CD4-positive, alpha-beta T cell (primary cell): Measurements from ENCODE around the gene EZH1. TPM values are rescaled to one million over a fixed set of nuclear protein-coding genes. Genes with fewer than 3 reads are reported as not detected.

ENCODE experiments used
- ATAC-seq: fragments of 200-7000 bp; cut with Tn5 transposase; one replicate; pipeline ENCODE4 v1.10.0; 2022; ENCODE audit warnings: mild to moderate bottlenecking; ENCODE audit not compliant: poor library complexity
- CTCF ChIA-PET: fragments of 350-600 bp; sonication (Branson Sonifier 250); formaldehyde crosslinking; loops from one replicate; lab custom pipeline; 2021; ENCODE audit warnings: antibody characterized with exemption, inconsistent platforms; lab: Charles Lee
- POLR2A ChIA-PET: fragments of 350-600 bp; sonication (Branson Sonifier 250); formaldehyde crosslinking; loops from one replicate; lab custom pipeline; 2021; ENCODE audit warnings: antibody characterized with exemption, inconsistent platforms; lab: Charles Lee
- DNase-seq, 14 experiments: peaks; one replicate each; pipeline ENCODE4 v3.0.0-alpha.2; 2013 to 2020; ENCODE audit warnings: mixed read lengths in 2 of 14
- H3K27ac ChIP-seq, 2 donors: one replicate each; pipeline versions ENCODE4 v1.5.1 to v1.7.0; 2013; ENCODE audit warnings: low read length in 2 of 2, low read depth in 1 of 2, mild to moderate bottlenecking in 1 of 2
- H3K27me3 ChIP-seq, 2 experiments: 1 replicate in 1 of 2; 2 replicates in 1 of 2; pipeline versions ENCODE4 v1.6.1 to v1.7.0; 2013; ENCODE audit warnings: low read length in 2 of 2, control low read depth in 1 of 2, mild to moderate bottlenecking in 1 of 2, moderate library complexity in 1 of 2; ENCODE audit not compliant: insufficient read depth in 2 of 2, control insufficient read depth in 1 of 2
- H3K36me3 ChIP-seq: one replicate; pipeline ENCODE4 v1.6.1; 2013; ENCODE audit warnings: low read length, control low read depth; ENCODE audit not compliant: insufficient read depth
- H3K4me1 ChIP-seq: one replicate; pipeline ENCODE4 v1.6.1; 2013; ENCODE audit warnings: low read length, control low read depth; ENCODE audit not compliant: insufficient read depth
- H3K4me3 ChIP-seq: one replicate; pipeline ENCODE4 v1.5.1; 2013; ENCODE audit warnings: mild to moderate bottlenecking, low read length, moderate library complexity
- H3K9me3 ChIP-seq, 2 experiments: 1 replicate in 1 of 2; 2 replicates in 1 of 2; pipeline versions ENCODE4 v1.6.1 to v1.7.0; 2013; ENCODE audit warnings: low read length in 2 of 2, mild to moderate bottlenecking in 2 of 2, control low read depth in 1 of 2, moderate library complexity in 1 of 2; ENCODE audit not compliant: control insufficient read depth in 1 of 2, insufficient read depth in 1 of 2
- H3K27ac Mint-ChIP-seq: one replicate; pipeline ENCODE4 v1.8.0; 2020; ENCODE audit warnings: mixed read lengths
- H3K27me3 Mint-ChIP-seq: one replicate; pipeline ENCODE4 v1.8.0; 2021; ENCODE audit warnings: mixed read lengths
- H3K36me3 Mint-ChIP-seq: one replicate; pipeline ENCODE4 v1.8.0; 2021; ENCODE audit warnings: low read depth, mixed read lengths
- H3K4me1 Mint-ChIP-seq: one replicate; pipeline ENCODE4 v1.8.0; 2021; ENCODE audit warnings: low read depth, mixed read lengths
- H3K4me3 Mint-ChIP-seq: one replicate; pipeline ENCODE4 v1.8.0; 2020; ENCODE audit warnings: mild to moderate bottlenecking, mixed read lengths
- H3K9me3 Mint-ChIP-seq: one replicate; pipeline ENCODE4 v1.8.0; 2020; ENCODE audit warnings: mixed read lengths
- intact Hi-C, 2 experiments: fragments of 100-400 bp; cut with DNase I in 1 of 2; cut with micrococcal nuclease in 1 of 2; formaldehyde crosslinking; loops; one replicate each; pipeline versions ENCODE4 v1.15.1 to v1.9.0; 2023 to 2025; cut with DNase I, micrococcal nuclease
- total RNA-seq, 174 experiments: library from RNA in 2 of 174; stranded (reverse) in 2 of 174; gene quantifications; one replicate each; pipeline ENCODE4 v1.2.3 and lab custom pipeline; 2021 to 2026
- TF ChIP-seq, protein P1 (sequence below): fragments of 200-600 bp; IDR thresholded peaks from one replicate; pipeline ENCODE4 v1.8.0; 2022; ENCODE audit warnings: antibody characterized with exemption, mild to moderate bottlenecking

The EZH1 gene
- total RNA-seq, 2 experiments from 2014 or later: 73.3 to 76.1 TPM

DNA sequence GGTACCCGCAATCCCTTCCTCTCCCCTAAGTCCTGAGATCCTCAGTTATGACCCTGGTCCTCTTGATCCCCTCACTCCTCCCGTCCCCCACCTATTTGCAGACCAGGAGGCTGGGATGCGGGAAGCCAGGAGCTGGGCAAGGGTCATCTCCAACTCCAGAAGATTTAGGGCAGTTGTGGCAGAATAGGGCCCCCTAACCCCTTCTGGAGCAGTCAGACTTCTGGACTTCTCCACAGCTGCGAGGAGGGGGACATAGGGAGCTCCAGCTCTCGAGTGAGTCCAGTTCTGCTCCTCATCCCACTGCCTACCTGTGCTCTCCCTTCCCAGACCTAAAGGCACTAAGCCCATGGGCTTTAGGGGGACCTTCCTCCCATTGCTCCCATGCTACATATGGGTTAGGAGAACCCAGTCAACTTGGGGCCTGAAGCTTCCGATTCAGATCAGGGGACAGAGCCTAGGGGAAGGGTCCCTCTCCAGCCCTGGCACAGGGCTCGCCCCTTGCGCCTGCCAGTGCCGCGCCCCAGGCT lies 36.9 kb upstream of the EZH1 start:
- TF ChIP-seq, protein P1, sequence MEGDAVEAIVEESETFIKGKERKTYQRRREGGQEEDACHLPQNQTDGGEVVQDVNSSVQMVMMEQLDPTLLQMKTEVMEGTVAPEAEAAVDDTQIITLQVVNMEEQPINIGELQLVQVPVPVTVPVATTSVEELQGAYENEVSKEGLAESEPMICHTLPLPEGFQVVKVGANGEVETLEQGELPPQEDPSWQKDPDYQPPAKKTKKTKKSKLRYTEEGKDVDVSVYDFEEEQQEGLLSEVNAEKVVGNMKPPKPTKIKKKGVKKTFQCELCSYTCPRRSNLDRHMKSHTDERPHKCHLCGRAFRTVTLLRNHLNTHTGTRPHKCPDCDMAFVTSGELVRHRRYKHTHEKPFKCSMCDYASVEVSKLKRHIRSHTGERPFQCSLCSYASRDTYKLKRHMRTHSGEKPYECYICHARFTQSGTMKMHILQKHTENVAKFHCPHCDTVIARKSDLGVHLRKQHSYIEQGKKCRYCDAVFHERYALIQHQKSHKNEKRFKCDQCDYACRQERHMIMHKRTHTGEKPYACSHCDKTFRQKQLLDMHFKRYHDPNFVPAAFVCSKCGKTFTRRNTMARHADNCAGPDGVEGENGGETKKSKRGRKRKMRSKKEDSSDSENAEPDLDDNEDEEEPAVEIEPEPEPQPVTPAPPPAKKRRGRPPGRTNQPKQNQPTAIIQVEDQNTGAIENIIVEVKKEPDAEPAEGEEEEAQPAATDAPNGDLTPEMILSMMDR: no peak
- Mint-ChIP-seq H3K4me3 (no peak overlapping the region), H3K9me3 (no peaks in the 10 kb centered on the region), H3K4me1 (peaks cover 36% of the 10 kb centered on the region), H3K36me3 (peaks cover 34% of the 10 kb centered on the region), H3K27me3 (peaks cover 59% of the 10 kb centered on the region), H3K27ac (no peak overlapping the region)
- H3K4me3 ChIP-seq: no peak overlapping the region
- POLR2A ChIA-PET: no interaction called here
- H3K27me3 ChIP-seq: peaks cover 61 to 63% of the 10 kb centered on the region in 2 experiments
- DNase-seq (no peak), ATAC-seq (no peak)
- no peak overlapping the region for H3K27ac ChIP-seq
- peaks cover 30% of the 10 kb centered on the region for H3K4me1 ChIP-seq
- H3K36me3 ChIP-seq: peaks cover 30% of the 10 kb centered on the region
- CTCF ChIA-PET: no interaction called here
- H3K9me3 ChIP-seq: peaks cover 0 to 27% of the 10 kb centered on the region in 2 experiments
- intact Hi-C loops: no loop called here

DNA sequence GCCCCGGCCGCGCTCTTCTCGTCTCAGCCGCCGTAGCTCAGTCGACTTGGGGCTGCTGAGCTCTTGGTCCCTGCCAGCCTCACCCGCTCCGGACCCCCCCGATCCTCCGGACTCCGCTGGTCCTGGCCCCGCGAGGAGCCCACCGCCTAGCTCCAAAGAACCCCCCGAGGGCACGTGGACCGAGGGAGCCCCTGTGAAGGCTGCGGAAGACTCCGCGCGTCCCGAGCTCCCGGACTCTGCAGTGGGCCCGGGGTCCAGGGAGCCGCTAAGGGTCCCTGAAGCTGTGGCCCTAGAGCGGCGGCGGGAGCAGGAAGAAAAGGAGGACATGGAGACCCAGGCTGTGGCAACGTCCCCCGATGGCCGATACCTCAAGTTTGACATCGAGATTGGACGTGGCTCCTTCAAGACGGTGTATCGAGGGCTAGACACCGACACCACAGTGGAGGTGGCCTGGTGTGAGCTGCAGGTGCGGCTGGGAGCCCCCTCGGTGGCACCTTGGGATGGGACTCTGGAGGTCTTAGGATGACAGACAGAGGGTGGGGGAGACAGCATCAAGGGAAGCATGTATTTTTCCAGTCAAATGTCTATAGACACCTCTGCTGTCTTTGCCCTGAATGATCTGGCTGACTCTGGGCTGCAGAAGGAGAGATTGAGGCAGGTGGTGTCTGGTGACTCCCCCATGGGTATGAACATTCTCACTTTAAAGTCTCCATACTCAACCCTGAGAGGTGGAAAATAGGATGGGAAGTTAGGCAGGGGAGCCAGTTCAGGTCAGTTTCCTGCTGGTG lies 36.2 kb upstream of the EZH1 start:
- Mint-ChIP-seq H3K27ac (no peak overlapping the region), H3K4me3 (no peak overlapping the region), H3K36me3 (peaks cover 40% of the 10 kb centered on the region), H3K9me3 (no peaks in the 10 kb centered on the region), H3K4me1 (peaks cover 36% of the 10 kb centered on the region), H3K27me3 (peaks cover 54% of the 10 kb centered on the region)
- H3K27ac ChIP-seq: no peak overlapping the region
- intact Hi-C loops: no loop called here
- DNase-seq (no peak), ATAC-seq (no peak)
- ChIA-PET CTCF (no interaction called here), POLR2A (interaction anchor here (1.2 to 2.0 kb wide), 2 partner anchors 17 to 20 kb away, joined by 4 to 5 read pairs; partner anchors contain the start of genes COA3 and RAMP2)
- H3K9me3 ChIP-seq: peaks cover 0 to 27% of the 10 kb centered on the region in 2 experiments
- peaks cover 30% of the 10 kb centered on the region for H3K4me1 ChIP-seq
- no peak overlapping the region for H3K4me3 ChIP-seq
- TF ChIP-seq, protein P1: no peak
- peaks cover 56 to 60% of the 10 kb centered on the region in 2 experiments for H3K27me3 ChIP-seq
- peaks cover 35% of the 10 kb centered on the region for H3K36me3 ChIP-seq

DNA sequence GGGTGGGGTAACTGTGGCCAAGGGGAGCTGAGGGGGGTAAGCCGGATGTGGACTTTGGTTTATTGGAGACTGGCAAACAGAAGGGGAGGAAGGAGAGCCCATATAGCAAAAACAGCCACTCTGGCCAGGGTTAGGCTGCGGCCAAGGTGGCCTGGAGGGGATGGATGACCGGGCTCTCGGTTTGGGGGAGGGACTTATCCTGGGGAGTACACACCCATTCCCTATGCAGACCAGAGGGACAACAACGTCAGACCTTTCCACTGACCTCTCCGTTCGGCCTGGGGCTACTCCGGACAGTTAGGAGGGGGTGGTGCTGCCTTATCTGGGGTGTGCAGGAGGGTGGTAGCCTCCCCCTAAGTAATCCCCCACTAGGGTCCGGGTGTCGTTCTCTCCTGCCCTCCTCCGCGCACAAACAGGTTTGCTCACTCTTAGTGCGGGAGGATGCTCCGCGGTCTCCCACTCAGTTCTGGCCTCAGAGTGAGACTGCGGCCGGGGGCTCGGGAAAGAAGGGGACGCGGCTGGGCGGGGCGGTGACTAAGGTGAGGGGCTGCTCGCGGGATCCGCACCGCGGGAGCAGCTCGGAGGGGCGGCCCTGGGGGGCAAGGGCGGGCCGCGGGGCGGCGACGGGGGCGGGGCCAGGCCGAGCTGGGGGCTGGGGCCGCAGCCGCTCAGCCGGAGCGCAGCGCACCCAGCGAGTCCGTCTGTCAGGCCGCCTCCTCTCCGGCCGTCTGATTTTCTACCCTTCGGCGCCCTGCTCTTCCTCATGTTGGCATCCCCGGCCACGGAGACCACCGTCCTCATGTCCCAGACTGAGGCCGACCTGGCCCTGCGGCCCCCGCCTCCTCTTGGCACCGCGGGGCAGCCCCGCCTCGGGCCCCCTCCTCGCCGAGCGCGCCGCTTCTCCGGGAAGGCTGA lies 35.4 kb upstream of the EZH1 start, which contains the start of gene WNK4:
Gene WNK4 (plus strand): TSS at position 675 of the 915 bp plus-strand sequence. CDS start 89 bp downstream, at position 764.
- TF ChIP-seq, protein P1: no peak
- Histone ChIP-seq H3K36me3 (peaks cover 44% of the 10 kb centered on the region), H3K27ac (no peak within 1 kb of the TSS), H3K9me3 (peaks cover 0 to 25% of the 10 kb centered on the region in 2 experiments), H3K4me3 (no peak within 1 kb of the TSS), H3K4me1 (peaks cover 28% of the 10 kb centered on the region), H3K27me3 (peaks cover 47 to 51% of the 10 kb centered on the region in 2 experiments)
- Mint-ChIP-seq H3K4me3 (no peak within 1 kb of the TSS), H3K36me3 (peaks cover 48% of the 10 kb centered on the region), H3K27me3 (peaks cover 47% of the 10 kb centered on the region), H3K27ac (no peak within 1 kb of the TSS), H3K4me1 (peaks cover 36% of the 10 kb centered on the region), H3K9me3 (no peaks in the 10 kb centered on the region)
- no peak for DNase-seq
- ATAC-seq: no peak
- intact Hi-C loops: no loop called here
- ChIA-PET CTCF (no interaction called here), POLR2A (interaction anchor here (1.2 to 2.0 kb wide), 2 partner anchors 18 to 19 kb away, joined by 4 to 5 read pairs; partner anchors contain the start of genes COA3 and RAMP2)
